GM18508 (cell line): ENCODE measurements around the gene CDK14.
"Not testable (repeated sequence)": the region's sequence is repeated elsewhere in the genome, so short reads cannot be mapped to it uniquely, and the experiment has no call there.

Source experiments
- ATAC-seq: cut with Tn5 transposase; IDR thresholded peaks from one replicate; pipeline ENCODE4 v1.9.1; 2021; ENCODE audit warnings: moderate number of reproducible peaks; ENCODE audit not compliant: insufficient read depth, unreplicated experiment

CDK14 gene

DNA sequence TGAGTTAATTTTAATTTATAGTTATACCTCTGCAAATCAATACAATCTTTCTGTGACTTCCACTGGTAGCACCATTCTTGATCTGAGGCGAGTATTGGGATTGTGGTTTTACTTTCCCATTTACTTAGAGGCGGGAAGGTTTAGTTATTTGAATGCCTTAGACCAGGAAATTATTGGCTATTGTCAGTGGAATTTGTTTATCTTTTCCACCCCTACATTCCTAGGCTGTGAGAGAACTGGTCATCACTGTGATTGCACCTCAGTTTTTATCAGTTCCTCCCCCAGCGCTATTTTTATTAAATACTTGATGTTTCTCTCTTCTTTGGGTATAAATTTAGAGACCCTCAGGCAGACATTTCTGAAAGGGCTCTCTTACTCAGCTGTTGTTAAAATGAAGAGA is 29.9 kb downstream of the CDK14 start:
- no peak for ATAC-seq

DNA sequence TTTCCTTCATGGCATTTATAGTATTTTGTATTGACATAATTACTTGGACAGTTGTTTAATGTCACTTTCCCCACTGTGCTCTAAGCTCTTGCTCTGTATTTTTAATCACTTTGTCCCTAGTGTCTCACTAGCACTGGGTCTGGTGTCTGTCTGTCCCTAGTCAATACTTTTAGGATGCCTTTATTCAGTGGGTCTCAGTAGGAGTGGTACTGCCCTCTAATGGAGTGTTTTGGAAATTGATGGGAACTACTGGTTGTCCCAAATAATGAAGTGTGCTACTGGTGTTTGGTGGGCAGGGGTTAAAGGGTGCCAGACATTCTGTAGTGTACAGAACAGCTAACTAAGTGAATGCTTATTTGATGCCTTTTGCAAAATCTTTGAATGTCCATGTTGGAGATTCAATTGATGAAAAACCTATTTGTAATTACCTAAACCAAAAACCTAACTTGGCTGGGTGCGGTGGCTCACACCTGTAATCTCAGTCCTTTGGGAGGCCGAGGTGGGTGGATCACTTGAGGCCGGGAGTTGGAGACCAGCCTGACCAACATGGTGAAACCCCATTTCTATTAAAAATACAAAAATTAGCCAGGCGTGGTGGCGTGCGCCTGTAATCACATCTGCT is 33.3 kb downstream of the CDK14 start:
- ATAC-seq = peak; percentile 64

DNA sequence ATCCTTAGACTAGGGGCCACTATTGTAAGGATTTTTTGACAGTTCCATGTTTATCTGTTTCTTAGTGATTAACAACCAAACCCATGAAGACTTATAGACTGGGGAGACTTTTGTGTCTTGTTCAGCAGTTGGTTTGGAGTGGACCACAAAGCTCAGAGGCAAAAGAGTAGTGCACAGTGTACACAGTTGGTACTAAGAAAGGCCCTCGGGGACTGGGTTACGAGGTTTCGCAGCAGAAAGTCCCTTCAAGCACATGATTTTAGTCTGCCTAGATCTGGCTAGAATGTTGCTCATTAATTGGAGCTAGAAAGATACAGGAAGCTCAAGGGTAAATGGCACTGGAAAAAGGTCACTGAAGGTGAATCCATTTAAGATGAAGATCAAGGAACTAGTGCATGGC is 35.4 kb downstream of the CDK14 start:
- ATAC-seq = no peak

DNA sequence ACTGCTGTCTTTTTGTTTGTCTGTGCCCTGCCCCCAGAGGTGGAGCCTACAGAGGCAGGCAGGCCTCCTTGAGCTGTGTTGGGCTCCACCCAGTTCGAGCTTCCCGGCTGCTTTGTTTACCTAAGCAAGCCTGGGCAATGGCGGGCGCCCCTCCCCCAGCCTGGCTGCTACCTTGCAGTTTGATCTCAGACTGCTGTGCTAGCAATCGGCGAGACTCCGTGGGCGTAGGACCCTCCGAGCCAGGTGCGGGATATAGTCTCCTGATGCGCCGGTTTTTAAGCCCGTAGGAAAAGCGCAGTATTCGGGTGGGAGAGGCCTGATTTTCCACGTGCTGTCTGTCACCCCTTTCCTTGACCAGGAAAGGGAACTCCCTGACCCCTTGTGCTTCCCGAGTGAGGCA is 43.6 kb downstream of the CDK14 start:
- ATAC-seq = not testable (repeated sequence)

DNA sequence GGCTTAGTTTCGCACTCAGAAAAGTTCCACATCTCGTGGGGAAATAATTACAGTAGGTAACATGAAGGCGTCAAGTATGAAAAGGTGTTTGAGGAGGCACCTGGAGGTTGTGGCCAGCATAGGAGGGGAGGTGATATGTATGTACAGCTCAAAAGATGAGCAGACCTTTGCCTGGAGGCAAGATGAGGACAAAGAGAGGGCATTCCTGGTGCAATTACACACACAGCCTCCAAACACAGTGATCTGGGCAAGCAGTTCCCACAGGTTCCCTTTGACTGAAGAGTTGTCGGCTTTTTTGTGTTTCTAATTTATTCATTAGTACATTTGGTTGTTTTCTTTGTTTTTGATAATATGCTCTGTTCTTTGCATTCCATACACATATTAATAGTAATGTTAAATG is 46.9 kb downstream of the CDK14 start:
- ATAC-seq = no peak

DNA sequence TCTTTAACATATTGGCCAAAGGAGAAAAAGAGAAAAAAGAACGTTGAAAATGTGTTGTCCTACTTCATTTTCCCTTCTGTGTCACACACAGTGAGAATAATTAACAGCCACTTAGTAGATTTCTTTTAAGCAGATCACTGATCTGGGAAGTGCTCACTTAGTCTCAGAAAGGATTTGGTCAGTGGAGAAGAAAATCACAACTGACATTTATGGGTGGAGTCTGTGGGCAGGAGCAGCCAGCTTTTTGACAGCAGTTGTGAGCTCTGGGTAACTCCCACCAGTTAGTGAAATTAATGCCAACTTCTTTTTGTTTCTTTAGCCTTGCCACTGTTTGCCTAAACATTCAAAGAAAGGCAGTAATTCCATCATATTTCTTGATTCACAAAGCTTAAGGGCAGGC is 49.7 kb downstream of the CDK14 start:
- no peak for ATAC-seq

DNA sequence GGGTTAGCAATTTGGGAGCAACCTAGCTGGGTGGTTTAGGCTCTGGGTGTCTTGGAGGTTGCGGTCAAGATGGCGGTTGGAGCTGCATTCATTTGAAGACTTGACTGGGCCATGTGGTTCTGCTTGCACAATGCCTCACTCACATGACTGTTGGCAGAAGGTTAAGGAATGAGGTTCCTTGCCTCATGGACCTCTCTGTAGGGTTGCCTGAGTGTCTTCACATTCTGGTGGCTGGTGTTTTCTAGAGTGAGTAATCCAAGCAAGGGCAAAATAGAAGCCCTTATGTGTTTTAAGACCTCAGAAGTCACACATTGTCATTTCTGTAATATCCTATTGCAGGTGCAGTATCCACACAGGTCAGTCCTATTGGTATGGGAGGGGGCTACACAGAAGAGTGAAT is 52.0 kb downstream of the CDK14 start:
- no peak for ATAC-seq

DNA sequence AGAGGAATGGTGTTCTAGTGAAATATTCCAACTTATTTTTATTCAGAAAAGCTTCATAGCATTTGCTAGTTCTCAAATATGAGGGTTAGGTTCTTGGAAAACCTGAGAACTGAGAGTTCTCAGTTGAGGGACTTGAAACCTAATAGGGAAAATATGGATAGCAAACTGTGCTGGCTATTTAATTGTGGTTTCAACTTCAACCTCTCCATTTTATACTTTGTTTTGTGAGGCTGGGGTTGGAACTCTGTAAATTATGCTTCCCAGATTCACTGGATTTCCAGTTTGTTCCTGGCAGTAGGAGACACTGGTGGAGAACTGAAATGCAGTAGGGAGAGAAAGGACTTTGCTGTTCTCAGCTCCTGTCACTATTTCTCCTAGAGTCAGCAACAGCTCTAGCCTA is 52.7 kb downstream of the CDK14 start:
- no peak for ATAC-seq

DNA sequence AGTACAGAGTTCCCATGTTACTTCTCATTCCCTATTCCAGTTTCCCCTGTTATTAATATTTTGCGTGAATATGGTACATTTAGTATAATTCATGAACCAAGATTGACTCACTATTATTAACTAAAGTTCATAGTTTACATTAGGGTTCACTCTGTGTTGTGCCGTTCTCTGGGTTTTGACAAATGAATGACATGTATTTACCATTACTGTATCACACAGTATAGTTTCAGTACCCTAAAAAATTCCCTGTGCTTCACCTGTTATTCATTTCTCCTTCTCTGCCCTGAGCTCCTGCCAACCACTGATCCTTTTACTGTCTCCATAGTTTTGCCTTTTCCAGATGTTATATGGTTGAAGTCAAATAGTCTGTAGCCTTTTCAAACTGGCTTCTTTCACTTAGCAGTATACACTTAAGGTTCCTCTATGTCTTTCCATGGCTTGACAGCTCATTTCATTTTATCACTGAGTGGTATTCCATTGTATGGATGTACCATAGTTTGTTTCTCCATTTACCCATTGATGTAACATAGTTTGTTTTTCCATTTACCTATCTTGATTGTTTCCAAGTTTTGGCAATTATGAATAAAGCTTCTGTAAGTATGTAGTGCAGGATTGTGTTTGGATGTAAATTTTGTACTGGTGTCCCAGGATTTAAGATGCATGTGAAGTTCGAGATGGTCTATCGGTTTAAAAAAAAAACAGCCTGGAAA is 58.8 kb downstream of the CDK14 start:
- no peak for ATAC-seq

DNA sequence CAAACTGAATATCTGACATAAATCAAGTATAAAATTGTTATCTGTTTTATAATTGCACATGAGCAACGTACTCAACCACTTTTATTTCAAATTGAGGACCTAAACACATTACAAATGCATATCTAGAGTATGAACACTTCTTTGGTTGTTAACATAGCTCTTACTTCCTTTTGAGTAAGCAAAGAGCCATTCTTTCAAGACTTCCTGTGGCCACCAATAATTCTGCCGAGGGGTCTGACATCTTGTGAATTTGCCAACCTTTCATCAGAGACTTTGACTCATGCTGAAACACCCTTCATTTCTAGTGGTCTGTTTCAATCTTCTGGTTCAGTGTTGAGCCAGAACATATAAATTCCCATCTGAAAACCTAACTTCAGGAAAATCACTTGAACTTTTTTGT is 59.4 kb downstream of the CDK14 start:
- no peak for ATAC-seq

DNA sequence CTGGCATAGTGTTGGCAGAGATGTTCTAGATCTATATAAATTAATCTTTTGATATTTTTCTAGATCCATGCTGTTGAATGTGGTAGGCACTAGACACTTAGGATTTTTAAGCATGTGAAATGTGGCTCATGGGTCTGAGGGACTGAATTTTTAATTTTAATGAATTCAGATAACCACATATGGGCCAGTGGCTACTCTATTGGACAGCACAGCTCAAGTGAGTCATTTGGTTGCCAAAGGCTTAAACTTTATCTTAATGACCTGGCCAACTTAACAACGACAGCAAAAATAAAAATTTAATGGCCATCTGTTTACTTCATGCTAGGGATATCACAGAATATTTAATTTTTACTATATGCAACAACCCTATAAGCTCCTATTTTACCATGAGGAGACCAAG is 61.4 kb downstream of the CDK14 start:
- no peak for ATAC-seq

DNA sequence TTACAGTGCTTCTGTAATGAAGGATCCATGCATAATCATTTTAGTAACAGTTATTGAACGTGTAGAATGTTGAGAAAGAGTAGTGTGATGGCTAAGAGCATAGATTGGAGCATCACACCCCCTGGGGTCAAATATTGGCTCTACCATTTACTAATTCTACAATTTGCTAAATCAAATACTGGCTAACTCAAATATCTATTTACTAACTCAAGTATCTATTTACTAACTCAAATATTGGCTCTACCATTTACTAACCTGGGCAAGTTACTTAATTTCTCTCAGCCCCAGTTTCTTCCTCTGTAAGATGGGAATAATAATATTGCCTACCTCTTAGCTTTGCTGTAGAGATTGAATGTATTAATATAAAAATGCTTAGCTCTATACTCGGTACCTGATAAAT is 64.0 kb downstream of the CDK14 start:
- ATAC-seq = no peak

DNA sequence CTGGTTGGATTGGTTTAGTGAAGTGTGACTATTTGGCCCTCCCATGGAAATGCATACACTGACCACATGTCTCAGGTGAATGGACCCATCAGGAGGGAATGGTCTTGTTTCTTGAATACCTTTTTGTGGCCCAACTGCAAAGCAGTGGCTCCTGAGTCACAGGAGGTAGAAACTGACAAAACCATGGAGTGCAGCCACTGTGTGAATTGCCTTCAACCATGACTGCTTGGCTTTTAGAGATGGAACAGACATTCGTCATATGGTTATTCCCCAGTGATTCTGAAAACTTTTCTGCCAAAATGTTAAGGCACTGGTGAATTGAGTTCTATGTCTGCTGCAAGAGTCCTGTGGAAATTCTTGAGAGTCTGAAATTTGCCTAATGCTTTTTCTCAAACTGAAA is 64.7 kb downstream of the CDK14 start:
- ATAC-seq = no peak

DNA sequence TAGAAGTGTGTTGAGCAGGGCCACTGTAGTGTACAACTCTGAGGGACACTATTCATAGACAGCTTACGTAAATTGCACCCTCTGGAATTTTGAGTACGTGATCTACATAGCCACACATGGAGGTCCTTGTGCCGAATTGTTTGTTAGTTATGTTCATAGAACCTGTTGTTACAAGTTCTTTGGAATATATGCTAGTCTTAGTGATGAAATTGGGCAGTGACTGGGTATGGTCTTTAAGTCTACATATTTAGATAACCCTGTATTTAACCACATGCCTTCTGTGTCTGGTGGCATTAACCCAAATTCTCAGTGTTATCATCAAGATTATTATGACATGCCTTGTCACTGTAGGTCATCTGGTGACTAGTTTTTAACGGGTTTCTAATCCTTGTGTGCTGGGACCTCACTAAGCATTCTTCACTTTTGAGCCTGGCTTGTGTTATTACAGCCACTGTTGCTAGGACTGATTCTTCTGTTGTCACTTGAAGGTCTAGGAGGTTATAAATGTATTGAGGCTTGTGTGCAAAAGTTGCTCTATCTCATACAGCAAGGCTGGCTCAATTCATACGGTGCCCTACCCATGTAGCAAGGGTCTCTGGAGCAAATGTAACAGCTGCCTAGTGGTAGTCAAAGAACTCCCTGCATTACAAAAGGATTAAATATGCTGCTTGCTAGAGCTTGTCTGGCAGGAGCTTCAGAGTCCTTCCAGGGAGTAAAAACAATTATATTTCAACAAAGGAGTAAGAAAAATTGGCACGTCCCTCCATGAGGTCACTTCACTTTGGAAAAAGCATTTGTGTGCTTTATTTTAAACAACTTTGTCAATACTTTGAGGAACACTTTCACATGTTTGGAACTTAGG is 65.4 kb downstream of the CDK14 start:
- no peak for ATAC-seq

DNA sequence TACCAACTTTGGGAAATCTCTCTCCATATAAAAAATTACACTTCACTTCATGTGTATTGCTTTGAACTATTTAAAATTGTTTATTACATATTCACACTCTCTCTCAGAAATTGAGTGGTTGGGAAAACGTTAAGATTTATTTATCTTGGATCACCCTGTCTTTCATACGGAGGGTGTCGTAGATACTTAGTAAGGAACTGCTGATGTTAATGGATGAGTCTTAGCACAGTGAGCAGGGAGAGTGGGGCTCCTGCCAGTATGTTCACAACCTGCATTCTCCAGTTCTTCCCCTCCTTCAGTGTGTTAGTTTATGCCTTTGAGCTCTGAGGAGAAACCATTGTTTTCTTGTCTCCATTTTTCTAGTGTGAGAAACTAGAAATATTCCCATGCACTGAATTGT is 67.1 kb downstream of the CDK14 start:
- ATAC-seq = no peak

DNA sequence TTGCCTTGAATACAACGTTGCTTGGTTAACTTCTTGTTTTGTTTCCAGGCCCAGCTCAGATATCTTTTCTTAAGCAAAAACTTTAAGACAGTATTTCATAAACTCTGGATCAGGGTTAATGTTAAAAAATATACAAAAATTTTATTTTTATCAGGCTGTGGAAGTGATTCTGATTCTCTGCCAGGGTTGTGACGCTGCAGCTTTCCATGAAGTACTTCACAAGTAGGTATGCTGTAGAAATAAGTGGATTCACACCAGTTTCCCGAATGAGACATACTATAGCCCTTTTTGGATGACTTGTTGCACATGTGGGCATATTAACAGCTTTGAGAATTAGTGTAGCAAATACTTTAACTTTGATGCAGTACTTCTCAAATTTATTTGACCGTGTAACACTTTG is 70.1 kb downstream of the CDK14 start:
- no peak for ATAC-seq

DNA sequence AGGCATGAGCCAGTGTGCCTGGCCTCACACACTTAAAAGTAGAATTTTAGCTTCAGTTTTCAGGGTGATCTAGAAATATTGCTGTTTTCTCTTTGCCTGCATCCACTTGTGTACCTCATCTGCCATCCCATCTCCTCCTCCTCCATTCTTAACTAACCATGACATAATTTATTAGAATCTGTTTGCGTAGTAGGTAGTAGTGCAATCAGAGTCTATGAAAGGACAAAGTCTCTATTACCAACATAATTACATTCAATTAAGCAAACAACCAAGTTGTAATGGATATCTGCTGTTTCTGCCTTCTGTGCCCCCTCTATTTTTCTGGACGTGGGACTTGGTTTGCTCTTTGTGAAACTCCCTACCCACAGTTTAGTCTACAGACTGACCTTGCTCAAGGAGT is 72.9 kb downstream of the CDK14 start:
- ATAC-seq = no peak

DNA sequence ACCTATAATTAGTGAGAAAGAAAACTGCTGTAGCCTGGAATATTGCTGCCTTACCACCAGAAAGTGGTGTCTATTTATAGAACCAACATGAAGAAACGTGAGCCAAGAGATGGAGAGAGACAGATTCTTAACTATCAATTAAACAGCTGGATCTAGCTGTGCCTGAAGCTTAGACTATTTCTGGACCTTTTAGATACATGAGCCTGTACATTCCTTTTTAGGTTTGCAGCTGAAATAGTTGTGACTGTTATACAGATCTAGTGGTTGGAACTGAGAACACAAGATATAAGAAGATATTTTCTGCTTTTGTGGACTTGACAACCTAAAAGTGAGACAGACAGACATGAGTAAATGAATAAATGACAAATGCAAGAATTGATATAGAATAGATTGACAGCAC is 73.4 kb downstream of the CDK14 start:
- no peak for ATAC-seq

DNA sequence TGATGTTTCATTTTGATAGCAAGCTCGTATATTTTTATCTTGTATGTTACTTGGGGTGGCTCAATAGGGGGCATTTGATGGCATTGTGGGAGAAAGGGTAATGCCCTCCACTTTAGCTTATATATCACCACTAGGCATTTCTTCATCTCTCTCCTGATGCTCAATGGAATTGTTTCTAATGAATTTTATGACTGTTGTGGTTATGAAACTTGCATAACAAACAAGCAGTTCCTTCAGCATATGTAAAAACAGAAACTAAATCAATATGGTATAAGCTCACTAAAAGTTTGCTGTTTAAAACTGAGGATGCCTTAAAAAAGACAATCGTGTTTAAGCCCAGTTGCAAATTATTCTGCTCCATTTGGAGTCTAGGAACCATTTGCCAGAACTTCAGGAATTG is 75.5 kb downstream of the CDK14 start:
- no peak for ATAC-seq

DNA sequence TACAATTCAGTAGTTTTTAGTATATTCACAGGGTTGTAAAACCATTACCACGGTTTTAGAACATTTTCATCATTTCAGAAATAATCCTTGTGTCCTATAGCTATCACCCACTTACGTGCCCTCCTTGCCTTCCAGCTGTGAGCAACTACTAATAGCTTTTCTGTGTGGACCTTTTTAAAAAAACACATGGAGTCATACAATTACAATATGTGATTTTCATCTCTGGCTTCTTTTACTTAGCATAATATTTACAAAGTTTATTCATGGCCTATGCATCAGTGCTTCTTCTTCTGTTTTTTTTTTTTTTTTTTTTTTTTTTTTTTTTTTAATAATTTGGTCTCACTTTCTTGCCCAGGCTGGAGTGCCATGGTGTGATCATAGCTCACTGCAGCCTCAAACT is 76.1 kb downstream of the CDK14 start:
- ATAC-seq = no peak

DNA sequence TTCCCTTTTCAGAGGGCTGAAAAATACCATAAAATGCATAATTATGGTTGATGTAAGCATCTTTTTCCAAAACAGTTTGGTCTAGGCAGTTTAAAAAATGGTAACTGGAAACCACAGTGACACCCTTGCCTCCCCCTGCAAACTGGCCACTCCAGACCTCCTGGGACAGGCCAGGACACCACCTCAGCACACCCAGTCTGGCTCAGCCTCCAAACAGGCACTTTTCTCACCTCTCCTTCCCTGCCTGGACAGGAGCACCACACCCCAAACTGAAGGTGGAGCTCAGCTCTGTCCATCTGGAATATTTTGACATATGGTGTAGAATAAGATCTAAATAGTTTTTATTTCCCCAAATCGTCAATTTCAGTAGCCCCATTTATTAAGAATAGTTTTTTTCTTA is 78.5 kb downstream of the CDK14 start:
- no peak for ATAC-seq

DNA sequence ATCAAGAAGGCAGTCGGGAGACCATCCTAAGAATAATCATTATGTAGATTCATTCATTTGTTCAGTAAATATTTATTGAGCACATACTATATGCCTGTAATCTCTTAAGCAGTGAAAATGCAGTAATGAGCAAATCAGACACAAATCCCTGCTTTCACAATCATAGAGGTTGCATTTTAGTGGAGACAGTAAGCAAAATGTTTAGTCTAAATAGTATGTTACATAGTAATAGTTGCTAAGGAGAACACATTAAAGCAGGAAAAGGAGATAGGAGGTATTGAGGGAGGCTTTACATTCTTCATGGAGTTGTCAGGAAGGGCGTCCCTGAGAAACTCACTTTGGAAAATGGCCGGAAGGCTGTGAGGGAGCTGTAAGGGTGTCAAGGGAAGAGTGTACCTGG is 79.9 kb downstream of the CDK14 start:
- ATAC-seq = no peak
